ENCODE results near the gene CYP8B1. TPM values are rescaled to one million over a fixed set of nuclear protein-coding genes. Genes with fewer than 3 reads are reported as not detected.

CYP8B1 gene
- total and polyA plus RNA-seq, 2 experiments from 2014 or later, result not detected

GRCh38 chr3:42880601-42881451 lies 5.1 kb upstream of the CYP8B1 start (continued):
- TF ChIP-seq, protein P1, sequence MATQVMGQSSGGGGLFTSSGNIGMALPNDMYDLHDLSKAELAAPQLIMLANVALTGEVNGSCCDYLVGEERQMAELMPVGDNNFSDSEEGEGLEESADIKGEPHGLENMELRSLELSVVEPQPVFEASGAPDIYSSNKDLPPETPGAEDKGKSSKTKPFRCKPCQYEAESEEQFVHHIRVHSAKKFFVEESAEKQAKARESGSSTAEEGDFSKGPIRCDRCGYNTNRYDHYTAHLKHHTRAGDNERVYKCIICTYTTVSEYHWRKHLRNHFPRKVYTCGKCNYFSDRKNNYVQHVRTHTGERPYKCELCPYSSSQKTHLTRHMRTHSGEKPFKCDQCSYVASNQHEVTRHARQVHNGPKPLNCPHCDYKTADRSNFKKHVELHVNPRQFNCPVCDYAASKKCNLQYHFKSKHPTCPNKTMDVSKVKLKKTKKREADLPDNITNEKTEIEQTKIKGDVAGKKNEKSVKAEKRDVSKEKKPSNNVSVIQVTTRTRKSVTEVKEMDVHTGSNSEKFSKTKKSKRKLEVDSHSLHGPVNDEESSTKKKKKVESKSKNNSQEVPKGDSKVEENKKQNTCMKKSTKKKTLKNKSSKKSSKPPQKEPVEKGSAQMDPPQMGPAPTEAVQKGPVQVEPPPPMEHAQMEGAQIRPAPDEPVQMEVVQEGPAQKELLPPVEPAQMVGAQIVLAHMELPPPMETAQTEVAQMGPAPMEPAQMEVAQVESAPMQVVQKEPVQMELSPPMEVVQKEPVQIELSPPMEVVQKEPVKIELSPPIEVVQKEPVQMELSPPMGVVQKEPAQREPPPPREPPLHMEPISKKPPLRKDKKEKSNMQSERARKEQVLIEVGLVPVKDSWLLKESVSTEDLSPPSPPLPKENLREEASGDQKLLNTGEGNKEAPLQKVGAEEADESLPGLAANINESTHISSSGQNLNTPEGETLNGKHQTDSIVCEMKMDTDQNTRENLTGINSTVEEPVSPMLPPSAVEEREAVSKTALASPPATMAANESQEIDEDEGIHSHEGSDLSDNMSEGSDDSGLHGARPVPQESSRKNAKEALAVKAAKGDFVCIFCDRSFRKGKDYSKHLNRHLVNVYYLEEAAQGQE (IDR thresholded peaks at IDR 0.05; ENCODE audit: unreplicated experiment), result no peak
- 0 out of 2 replicates have a peak, but pooled peaks have one; percentile 18 for TF ChIP-seq CREB1 (CRISPR knock-in tag; IDR thresholded peaks at IDR 0.05; ENCODE audit: low read depth)

- H3K9me2 ChIP-seq (ENCODE audit: insufficient read depth), result no peaks in the 10 kb centered on the region
- Mint-ChIP-seq H3K27ac (no peak overlapping the region), H3K4me1 (peaks cover 20% of the 10 kb centered on the region; the same call in 2 of the 3 replicates), H3K9me3 (no peaks in the 10 kb centered on the region), H3K4me3 (peak overlapping the region; percentile 76), H3K27me3 (ENCODE audit: insufficient read depth, low read depth, poor library complexity) (no peaks in the 10 kb centered on the region), H3K36me3 (ENCODE audit: low read depth) (no peaks in the 10 kb centered on the region)
- peak overlapping the region; percentile 83 for H3K4me2 ChIP-seq
- no peaks in the 10 kb centered on the region for H3K27me3 ChIP-seq (ENCODE audit: insufficient read depth)
- H3K4me3 ChIP-seq, result peak overlapping the region; percentile 76
- DNase-seq (ENCODE audit: low spot score) (peak; percentile 10), ATAC-seq (no peak)
- peak overlapping the region; percentile 97 for H2AFZ ChIP-seq
- no peaks in the 10 kb centered on the region for H3K36me3 ChIP-seq (ENCODE audit: insufficient read depth)
- H3F3A ChIP-seq (replicated peaks; ENCODE audit: low read depth), result 0 out of 2 replicates have a peak, but pooled peaks cover 4% of the 10 kb centered on the region
- H3K27ac ChIP-seq (ENCODE audit: low read depth), result no peak overlapping the region
- peaks cover 18% of the 10 kb centered on the region for H3K4me1 ChIP-seq (ENCODE audit: insufficient read depth)
- H4K20me1 ChIP-seq (replicated peaks; ENCODE audit: insufficient read depth), result no peaks in the 10 kb centered on the region
- no peaks in the 10 kb centered on the region for H3K79me2 ChIP-seq (replicated peaks; ENCODE audit: insufficient read depth)
- TF ChIP-seq, protein P2, sequence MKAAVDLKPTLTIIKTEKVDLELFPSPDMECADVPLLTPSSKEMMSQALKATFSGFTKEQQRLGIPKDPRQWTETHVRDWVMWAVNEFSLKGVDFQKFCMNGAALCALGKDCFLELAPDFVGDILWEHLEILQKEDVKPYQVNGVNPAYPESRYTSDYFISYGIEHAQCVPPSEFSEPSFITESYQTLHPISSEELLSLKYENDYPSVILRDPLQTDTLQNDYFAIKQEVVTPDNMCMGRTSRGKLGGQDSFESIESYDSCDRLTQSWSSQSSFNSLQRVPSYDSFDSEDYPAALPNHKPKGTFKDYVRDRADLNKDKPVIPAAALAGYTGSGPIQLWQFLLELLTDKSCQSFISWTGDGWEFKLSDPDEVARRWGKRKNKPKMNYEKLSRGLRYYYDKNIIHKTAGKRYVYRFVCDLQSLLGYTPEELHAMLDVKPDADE (IDR thresholded peaks at IDR 0.05), result no peak
- no peak for TF ChIP-seq CREB1 (CRISPR knock-in tag; IDR thresholded peaks at IDR 0.05; ENCODE audit: low read depth)
- TF ChIP-seq, protein P1 (IDR thresholded peaks at IDR 0.05; ENCODE audit: unreplicated experiment), result no peak
- TF ChIP-seq NANOG (IDR thresholded peaks at IDR 0.05; ENCODE audit: borderline replicate concordance), result no peak
- TF ChIP-seq ZNF114 (CRISPR knock-in tag; IDR thresholded peaks at IDR 0.05), result no peak
- no peak for TF ChIP-seq JUNB (IDR thresholded peaks at IDR 0.05; ENCODE audit: unreplicated experiment)
- TF ChIP-seq ZNF462 (CRISPR knock-in tag; IDR thresholded peaks at IDR 0.05), result no peak
- no peak for TF ChIP-seq STAT1 (IDR thresholded peaks at IDR 0.05; ENCODE audit: unreplicated experiment)
- no peak for TF ChIP-seq EZH2 (IDR thresholded peaks at IDR 0.05; ENCODE audit: low read depth, unreplicated experiment)
These were observed 4.5 kb upstream of the CYP8B1 start for GRCh38 chr3:42880183-42880582.

All from GM23338 (cell line).